HG02870 (cell line): ENCODE data around the gene TICAM1.
"Not testable (repeated sequence)": the region's sequence is repeated elsewhere in the genome, so short reads cannot be mapped to it uniquely, and the experiment has no call there.

Experiments used
- ATAC-seq: cut with Tn5 transposase; IDR thresholded peaks from one replicate; pipeline ENCODE4 v1.9.1; 2021; ENCODE audit warnings: mild to moderate bottlenecking, moderate library complexity; ENCODE audit not compliant: unreplicated experiment

The TICAM1 gene

DNA sequence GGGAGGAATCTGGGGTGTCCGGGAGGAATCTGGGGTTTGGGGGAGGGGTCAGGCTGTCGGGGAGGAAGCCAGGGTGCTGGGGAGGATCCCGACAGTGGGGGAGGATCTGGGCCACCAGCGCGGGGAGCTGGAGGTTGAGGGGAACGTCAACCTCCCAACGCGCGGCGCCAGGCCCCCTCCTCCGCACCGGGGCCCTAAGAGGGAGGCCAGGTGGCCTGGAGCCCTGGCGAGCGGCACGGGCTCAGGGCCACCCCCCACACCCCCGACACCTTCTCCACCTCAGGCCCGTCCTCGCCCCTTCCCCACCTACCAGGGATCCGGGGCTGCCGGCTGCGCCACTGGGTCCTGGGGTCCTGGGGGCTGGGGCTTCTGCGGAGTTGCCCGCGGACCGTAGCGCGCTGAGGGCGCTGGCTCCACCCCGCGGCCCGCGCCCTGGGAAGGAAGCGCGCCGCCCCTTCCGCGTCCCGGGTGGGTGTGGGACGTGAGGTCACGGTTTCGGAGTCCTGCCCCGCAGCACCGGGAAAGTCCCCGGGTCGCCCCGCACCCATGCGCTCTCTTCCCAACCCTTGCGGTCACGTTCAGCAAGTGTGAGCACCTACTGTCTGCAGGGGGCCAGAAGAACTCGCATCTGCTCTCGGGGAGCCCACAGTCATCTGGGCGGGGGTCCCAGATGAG is at the start of gene TICAM1:
TICAM1 (minus strand) TSS at position 409 of the 675 bp plus-strand sequence. CDS start 13,335 bp downstream, outside the sequence.
- ATAC-seq: peak; percentile 63

- no peak for ATAC-seq
These were observed 47.5 kb upstream of the TICAM1 start for GRCh38 chr19:4879041-4879440.

DNA sequence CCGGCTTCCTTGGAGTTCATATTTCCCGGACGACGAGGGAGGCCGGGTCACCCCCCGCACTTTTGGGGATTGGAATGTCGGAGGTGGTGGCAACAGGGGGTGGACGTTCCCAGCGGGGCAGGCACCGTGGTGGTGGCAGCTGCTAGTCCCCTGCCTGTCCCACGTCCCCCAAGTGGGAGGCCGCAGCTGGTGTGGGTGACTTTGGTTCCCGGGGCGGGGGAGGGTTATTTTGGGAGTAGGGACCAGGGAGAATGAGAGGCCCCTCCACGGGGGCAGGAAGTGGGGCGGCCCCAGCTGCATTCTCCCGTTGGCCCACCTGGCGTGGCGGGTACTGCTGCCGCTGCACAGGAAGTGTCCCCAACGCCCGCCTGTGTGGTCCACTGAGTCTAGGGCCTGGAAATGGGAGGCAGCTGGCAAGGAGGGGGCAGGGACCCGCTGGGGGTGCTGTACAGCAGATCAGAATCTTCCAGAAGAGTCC is 47.0 kb upstream of the TICAM1 start:
- ATAC-seq: no peak

- no peak for ATAC-seq
These were observed 46.4 kb upstream of the TICAM1 start for GRCh38 chr19:4877753-4878490.

GRCh38 chr19:4873930-4874329 is 42.4 kb upstream of the TICAM1 start:
- no peak for ATAC-seq

DNA sequence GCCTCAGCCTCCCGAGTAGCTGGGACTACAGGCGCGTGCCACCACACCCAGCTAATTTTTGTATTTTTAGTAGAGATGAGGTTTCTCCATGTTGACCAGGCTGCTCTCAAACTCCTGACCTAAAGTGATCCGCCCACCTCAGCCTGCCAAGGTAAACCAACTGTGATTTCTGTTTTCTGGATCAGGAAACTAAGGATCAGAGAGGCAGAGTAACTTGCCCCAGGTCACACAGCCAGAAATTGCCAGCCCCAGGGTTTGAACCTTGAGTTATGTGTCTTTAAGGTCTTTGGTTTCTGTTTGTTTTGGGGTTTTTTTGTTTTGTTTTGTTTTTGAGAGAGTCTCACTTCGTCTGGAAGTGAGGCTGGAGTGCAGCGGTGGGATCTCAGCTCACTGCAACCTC is 40.2 kb upstream of the TICAM1 start:
- ATAC-seq: no peak

- ATAC-seq: no peak
These were observed 38.7 kb upstream of the TICAM1 start for GRCh38 chr19:4870025-4870700.

GRCh38 chr19:4868286-4868834 is 36.8 kb upstream of the TICAM1 start:
- ATAC-seq: no peak

DNA sequence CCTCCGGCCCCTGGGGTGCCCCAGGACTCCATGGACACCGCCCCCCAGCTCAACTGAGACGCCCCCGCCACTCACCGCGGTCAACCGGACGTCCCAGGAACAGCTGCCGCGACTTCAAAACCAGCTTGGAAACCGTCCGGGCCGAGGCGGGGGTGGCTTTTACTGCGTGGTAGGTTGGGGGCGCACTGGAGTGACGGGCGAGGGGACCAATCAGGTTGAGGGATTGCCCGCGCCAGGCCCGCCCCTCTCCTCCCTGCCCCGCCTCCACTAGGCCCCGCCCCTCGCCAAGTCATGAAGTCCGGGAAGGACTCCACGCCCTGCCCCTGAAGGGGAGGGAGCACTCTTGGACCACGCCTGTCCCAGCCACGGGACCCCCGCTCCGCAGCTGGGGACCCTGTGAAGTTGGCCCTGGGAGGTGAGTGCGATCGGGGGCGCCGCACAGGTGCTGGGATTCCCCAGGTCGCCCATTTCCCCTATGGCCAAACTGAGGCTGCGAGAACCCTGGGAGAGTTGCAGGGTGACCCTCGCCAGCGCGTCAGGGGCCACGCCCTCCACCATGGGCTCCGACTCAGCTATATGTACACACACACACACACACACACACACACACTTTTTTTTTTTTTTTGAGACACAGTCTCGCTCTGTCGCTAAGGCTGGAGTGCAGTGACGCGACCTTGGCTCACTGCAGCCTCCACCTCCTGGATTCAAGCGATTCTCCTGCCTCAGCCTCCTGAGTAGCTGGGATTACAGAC is 36.2 kb upstream of the TICAM1 start, which contains the start of gene PLIN3:
PLIN3 (minus strand) TSS at position 134 of the 752 bp plus-strand sequence. CDS start 6,273 bp downstream, outside the sequence.
- ATAC-seq: peak; percentile 69

DNA sequence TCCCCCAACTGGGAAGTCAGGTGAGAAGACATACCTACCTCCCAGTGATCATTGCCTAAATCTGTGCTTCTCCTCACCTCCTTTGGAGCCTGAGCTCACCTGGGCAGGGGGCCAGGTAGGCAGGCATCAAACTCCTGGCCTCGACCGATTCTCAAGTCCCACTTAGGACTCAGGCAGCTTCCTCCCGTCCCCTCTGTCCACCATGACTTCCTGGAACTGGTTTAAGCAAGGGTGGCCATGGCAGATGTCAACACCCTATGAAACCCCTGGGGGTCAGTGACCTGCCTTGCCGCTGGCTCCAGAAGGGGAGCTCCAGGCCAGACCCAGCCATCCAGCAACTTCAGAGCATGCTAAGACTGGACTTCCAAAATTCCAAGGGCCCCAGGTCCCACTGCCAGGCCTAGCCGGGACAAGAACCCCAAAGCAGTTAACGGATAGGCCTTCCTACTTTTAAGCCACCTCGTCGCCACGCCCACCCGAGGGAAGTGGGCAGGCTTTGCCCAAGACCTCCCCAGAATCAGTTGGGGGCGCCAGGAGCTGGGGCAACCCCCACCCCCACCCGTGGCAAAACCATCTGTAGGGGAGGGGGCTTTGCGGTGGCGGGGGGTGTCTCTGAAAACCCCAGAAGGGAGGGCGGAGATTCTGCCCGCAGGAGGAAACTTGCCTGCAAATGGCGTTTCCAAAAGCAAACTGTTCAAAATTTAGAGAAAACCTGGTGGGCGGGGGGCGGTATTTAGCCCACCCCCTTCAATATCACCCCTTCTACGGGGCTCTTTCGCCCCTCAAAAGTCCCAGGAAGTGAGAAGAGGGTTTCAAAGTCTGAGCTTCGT is 35.3 kb upstream of the TICAM1 start:
- no peak for ATAC-seq

- ATAC-seq: no peak
These were observed 29.6 kb upstream of the TICAM1 start for GRCh38 chr19:4861147-4861546.

DNA sequence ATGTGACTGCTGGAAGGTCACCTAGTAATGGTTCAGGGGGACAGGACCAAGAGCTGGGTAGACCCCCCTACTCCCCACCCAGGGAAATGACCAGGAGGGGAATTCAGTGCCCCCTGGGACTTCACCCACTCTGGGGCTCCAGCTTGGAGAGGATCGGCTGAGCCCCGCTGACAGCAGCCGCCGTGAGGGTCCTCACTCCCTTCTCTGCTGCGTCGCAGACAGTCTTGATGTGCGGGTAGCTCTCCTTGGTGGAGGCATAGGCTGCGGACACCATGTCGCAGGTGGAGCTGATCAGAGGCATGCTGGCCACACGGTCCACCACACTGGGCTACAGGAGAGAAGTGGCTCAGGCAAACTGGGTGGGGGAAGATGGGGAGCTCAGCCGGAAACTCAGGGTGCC is 28.2 kb upstream of the TICAM1 start:
- no peak for ATAC-seq

GRCh38 chr19:4856468-4856867 is 25.0 kb upstream of the TICAM1 start:
- not testable (repeated sequence) for ATAC-seq

DNA sequence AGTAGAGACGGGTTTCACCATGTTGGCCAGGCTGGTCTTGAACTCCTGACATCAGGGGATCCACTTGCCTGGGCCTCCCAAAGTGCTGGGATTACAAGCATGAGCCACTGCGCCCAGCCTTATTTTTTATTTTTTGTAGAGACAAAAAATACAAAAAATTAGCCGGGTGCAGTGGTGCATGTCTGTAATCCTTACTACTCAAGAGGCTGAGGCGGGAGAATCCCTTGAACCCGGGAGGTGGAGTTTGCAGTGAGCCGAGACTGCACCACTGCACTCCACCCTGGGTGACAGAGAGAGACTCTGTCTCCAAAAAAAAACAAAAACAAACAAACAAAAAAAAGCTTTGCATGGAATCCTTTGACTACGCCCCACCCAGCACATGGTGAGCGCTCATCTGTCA is 22.0 kb upstream of the TICAM1 start:
- not testable (repeated sequence) for ATAC-seq

GRCh38 chr19:4852484-4852883 is 21.0 kb upstream of the TICAM1 start:
- ATAC-seq: no peak

DNA sequence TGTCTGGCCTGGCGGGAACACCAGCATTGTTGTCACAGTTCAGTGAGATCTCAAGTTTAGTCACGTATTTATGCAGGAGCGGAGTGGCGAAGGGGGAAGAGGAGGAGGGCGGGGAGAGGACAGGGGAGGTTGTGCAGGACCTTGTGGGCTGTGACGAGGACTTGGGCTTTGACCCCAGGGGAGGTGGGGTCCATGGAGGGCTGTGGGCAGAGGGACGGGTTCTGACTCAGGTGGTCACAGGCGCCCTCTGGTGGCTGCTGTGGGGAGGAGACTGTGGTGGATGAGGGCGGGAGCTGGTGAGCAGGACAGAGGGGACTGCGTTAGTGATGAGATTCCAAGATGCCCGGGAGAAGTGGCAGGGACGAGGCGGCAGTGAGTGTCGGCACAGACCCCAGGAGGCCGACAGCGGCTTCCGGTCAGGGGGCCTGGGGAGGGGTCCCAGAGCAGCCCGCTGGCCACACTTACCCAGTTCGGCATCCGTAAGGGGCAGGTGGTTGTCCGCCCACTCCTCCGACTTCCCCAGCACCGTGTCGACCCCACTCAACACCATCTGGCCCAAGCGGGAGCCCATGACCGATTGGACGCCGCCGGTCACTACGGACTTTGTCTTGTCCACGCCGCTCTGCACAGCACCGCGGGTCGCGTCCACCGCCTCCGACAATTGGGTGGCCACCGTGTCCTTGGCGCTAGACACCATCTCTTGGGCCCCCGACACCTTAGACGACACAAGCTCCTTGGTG is 20.2 kb upstream of the TICAM1 start:
- no peak for ATAC-seq

DNA sequence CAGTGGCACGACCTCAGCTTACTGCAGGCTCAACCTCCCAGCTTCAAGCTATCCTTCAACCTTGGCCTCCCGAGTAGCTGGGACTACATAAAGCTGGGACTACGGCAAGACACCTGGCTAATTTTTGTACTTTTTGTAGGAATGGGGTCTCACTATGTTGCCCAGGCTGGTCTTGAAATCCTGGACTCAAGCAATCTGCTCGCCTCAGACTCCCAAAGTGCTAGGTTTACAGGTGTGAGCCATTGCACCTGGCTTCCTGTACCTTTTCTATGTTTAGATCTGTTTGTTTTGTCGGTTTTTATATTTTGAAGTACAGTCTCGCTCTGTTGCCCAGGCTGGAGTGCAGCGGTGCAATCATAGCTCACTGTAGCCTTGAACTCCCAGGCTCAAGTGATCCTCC is 17.5 kb upstream of the TICAM1 start:
- no peak for ATAC-seq

DNA sequence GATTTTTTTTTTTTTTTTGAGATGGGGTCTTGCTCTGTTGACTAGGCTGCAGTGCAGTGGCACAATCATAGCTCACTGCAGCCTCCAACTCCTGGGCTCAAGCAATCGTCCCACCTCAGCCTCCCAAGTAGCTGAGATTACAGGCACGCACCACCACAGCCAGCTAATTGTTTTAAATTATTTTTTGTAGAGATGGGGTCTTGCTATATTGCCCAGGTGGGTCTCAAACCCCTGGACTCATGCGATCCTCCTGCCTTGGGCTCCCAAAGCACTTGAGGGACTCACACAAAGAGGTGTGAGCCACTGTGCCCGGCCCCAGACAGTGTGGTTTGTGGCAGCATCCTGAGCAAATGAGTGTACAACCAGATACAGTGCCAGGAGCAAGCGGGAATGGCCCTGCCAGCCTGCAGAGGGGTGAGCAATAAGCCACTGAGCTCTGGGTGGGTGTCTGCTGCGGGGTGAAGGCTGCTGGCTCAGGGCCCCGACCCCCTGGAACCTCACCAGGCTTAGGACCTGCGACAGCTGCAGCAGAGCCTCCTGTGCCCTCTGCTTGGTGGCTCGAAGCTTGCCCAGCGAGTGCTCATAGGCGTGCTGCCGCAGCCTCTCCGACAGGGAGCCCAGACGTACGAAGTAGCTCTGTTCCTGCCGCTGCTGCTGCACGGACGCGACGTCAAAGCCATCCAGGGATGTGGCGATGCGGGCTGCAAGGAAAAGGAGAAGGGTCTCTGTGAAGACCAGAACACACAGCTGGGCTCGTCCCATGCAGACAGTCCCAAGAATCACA is 15.9 kb upstream of the TICAM1 start:
- ATAC-seq: no peak
